Mucosa of descending colon (tissue), 3 donors: ENCODE measurements around the gene TFDP2. TPM values are rescaled to one million over a fixed set of nuclear protein-coding genes. Genes with fewer than 3 reads are reported as not detected.

Source experiments
- ATAC-seq: fragments of 200-7000 bp; cut with Tn5 transposase; one replicate; pipeline ENCODE4 v1.9.1; 2020; ENCODE audit warnings: mild to moderate bottlenecking, moderate library complexity
- DNase-seq, 3 donors: peaks; one replicate each; pipeline ENCODE4 v3.0.0-alpha.2; 2020
- H3K36me3 ChIP-seq: fragments of 200-600 bp; one replicate; pipeline ENCODE4 v1.8.0; 2021; ENCODE audit warnings: low read depth, mild to moderate bottlenecking
- H3K4me1 ChIP-seq: fragments of 200-600 bp; one replicate; pipeline ENCODE4 v1.8.0; 2021; ENCODE audit warnings: low read depth, mild to moderate bottlenecking
- H3K4me3 ChIP-seq: fragments of 200-600 bp; one replicate; pipeline ENCODE4 v1.8.0; 2021; ENCODE audit warnings: mild to moderate bottlenecking
- H3K9me3 ChIP-seq: fragments of 200-600 bp; one replicate; pipeline ENCODE4 v1.8.0; 2021; ENCODE audit warnings: mild to moderate bottlenecking
- CTCF ChIP-seq: fragments of 200-600 bp; IDR thresholded peaks from one replicate; pipeline ENCODE4 v1.8.0; 2022; ENCODE audit warnings: antibody characterized with exemption, mild to moderate bottlenecking
- intact Hi-C, 2 donors: fragments of 100-400 bp; cut with DNase I in 1 of 2; cut with micrococcal nuclease in 1 of 2; formaldehyde crosslinking; loops; one replicate each; pipeline versions ENCODE4 v1.11.0 to v1.11.1; 2022; cut with DNase I, micrococcal nuclease
- total RNA-seq, 3 donors: library from RNA; stranded (reverse); fragmentation: NEBNext Ultra II Directional in 2 of 3; extraction: Animal tissue kit (Norgen Biotek cat#: 25700) in 2 of 3; gene quantifications; one replicate each; pipeline versions ENCODE4 v1.2.1 to v1.2.4, GENCODE V29; 2021 to 2023
- donor health status: DM: no; HTN: no; CAD: no; lungs with moderate emphysema.
- donor health status: DM: no; HTN: no; CAD: no.
- donor health status: DM: no; HTN: yes; CAD: no.

Gene TFDP2
- total RNA-seq, 3 donors from 2014 or later: 45.1 to 61.4 (median 54.8) TPM

- TF ChIP-seq CTCF: no peak
- no peak overlapping the region for H3K4me3 ChIP-seq
- intact Hi-C loops: no loop called here
- no peak for ATAC-seq
- DNase-seq: no peak
- no peaks in the 10 kb centered on the region for H3K4me1 ChIP-seq
- H3K9me3 ChIP-seq: peaks cover 2% of the 10 kb centered on the region
- H3K36me3 ChIP-seq: no peaks in the 10 kb centered on the region
Measured at GRCh38 chr3:141905129-141905528, 244.2 kb downstream of the TFDP2 start.

GRCh38 chr3:141904203-141904602, 245.1 kb downstream of the TFDP2 start:
- no peak overlapping the region for H3K4me3 ChIP-seq
- no peak for TF ChIP-seq CTCF
- no peak for ATAC-seq
- H3K4me1 ChIP-seq: no peaks in the 10 kb centered on the region
- H3K36me3 ChIP-seq: no peaks in the 10 kb centered on the region
- H3K9me3 ChIP-seq: peaks cover 6% of the 10 kb centered on the region
- intact Hi-C loops: no loop called here
- DNase-seq: no peak

GRCh38 chr3:141901914-141902313, 247.4 kb downstream of the TFDP2 start:
- ATAC-seq (no peak), DNase-seq (no peak)
- intact Hi-C loops: no loop called here
- no peak for TF ChIP-seq CTCF
- no peaks in the 10 kb centered on the region for H3K36me3 ChIP-seq
- H3K4me1 ChIP-seq: no peaks in the 10 kb centered on the region
- no peak overlapping the region for H3K4me3 ChIP-seq
- peaks cover 6% of the 10 kb centered on the region for H3K9me3 ChIP-seq

GRCh38 chr3:141900343-141900742, 249.0 kb downstream of the TFDP2 start:
- H3K36me3 ChIP-seq: no peaks in the 10 kb centered on the region
- no peak for ATAC-seq
- no peak for TF ChIP-seq CTCF
- intact Hi-C loops: no loop called here
- no peak for DNase-seq
- H3K9me3 ChIP-seq: peaks cover 6% of the 10 kb centered on the region
- H3K4me1 ChIP-seq: no peaks in the 10 kb centered on the region
- H3K4me3 ChIP-seq: no peak overlapping the region

GRCh38 chr3:141898908-141899307, 250.4 kb downstream of the TFDP2 start:
- Histone ChIP-seq H3K4me3 (no peak overlapping the region), H3K36me3 (no peaks in the 10 kb centered on the region), H3K9me3 (peaks cover 6% of the 10 kb centered on the region), H3K4me1 (no peaks in the 10 kb centered on the region)
- intact Hi-C loops: no loop called here
- TF ChIP-seq CTCF: no peak
- DNase-seq (no peak), ATAC-seq (no peak)

- DNase-seq (no peak), ATAC-seq (no peak)
- TF ChIP-seq CTCF: no peak
- Histone ChIP-seq H3K4me1 (no peaks in the 10 kb centered on the region), H3K4me3 (no peak overlapping the region), H3K9me3 (peaks cover 6% of the 10 kb centered on the region), H3K36me3 (no peaks in the 10 kb centered on the region)
- intact Hi-C loops: no loop called here
Measured at GRCh38 chr3:141895731-141896130, 253.6 kb downstream of the TFDP2 start.
